ENCODE measurements around the gene ASH1L.
"Not testable (repeated sequence)": the region's sequence is repeated elsewhere in the genome, so short reads cannot be mapped to it uniquely, and the experiment has no call there.

The ASH1L gene

GRCh38 chr1:155561779-155562580, 623 bp downstream of the ASH1L start:
- DNase-seq, result not testable (repeated sequence)

- no peak for DNase-seq
These were observed 6.7 kb downstream of the ASH1L start for GRCh38 chr1:155555915-155556314.

- DNase-seq, result no peak
These were observed 9.3 kb downstream of the ASH1L start for GRCh38 chr1:155553349-155553748.

- no peak for DNase-seq
These were observed 13.9 kb downstream of the ASH1L start for GRCh38 chr1:155548706-155549105.

- no peak for DNase-seq
These were observed 22.4 kb downstream of the ASH1L start for GRCh38 chr1:155540000-155540874.

GRCh38 chr1:155537193-155537592, 25.4 kb downstream of the ASH1L start:
- no peak for DNase-seq

GRCh38 chr1:155531624-155532023, 31.0 kb downstream of the ASH1L start:
- no peak for DNase-seq

GRCh38 chr1:155529929-155530328, 32.7 kb downstream of the ASH1L start:
- no peak for DNase-seq

GRCh38 chr1:155529109-155529508, 33.5 kb downstream of the ASH1L start:
- DNase-seq, result no peak

GRCh38 chr1:155527677-155528076, 34.9 kb downstream of the ASH1L start:
- no peak for DNase-seq

- DNase-seq, result no peak
These were observed 36.2 kb downstream of the ASH1L start for GRCh38 chr1:155526356-155526755.

- DNase-seq, result no peak
These were observed 40.5 kb downstream of the ASH1L start for GRCh38 chr1:155522069-155522468.

- DNase-seq, result no peak
These were observed 44.1 kb downstream of the ASH1L start for GRCh38 chr1:155518484-155518883.

- DNase-seq, result no peak
These were observed 47.9 kb downstream of the ASH1L start for GRCh38 chr1:155514582-155515187.

GRCh38 chr1:155513300-155513916, 49.2 kb downstream of the ASH1L start:
- no peak for DNase-seq

GRCh38 chr1:155511385-155511784, 51.2 kb downstream of the ASH1L start:
- not testable (repeated sequence) for DNase-seq

GRCh38 chr1:155509064-155509463, 53.5 kb downstream of the ASH1L start:
- DNase-seq, result no peak

- no peak for DNase-seq
These were observed 54.7 kb downstream of the ASH1L start for GRCh38 chr1:155507945-155508344.

- not testable (repeated sequence) for DNase-seq
These were observed 56.6 kb downstream of the ASH1L start for GRCh38 chr1:155505963-155506362.

- peak; percentile 43 for DNase-seq
These were observed 58.4 kb downstream of the ASH1L start for GRCh38 chr1:155504207-155504606.

- peak; percentile 81 for DNase-seq
These were observed 62.5 kb downstream of the ASH1L start for GRCh38 chr1:155499953-155500639.

- DNase-seq, result no peak
These were observed 63.3 kb downstream of the ASH1L start for GRCh38 chr1:155499263-155499662.

Data from NCI-H2171 treated with DMSO at 0.1 percent for 48 hours (cell line).